ENCODE results near the gene PLEKHF1.

GRCh38 chr19:29665215-29665825, at the start of gene PLEKHF1:
- TF ChIP-seq E2F6 (IDR thresholded peaks at IDR 0.05), result no peak
- no peak for TF ChIP-seq POLR2AphosphoS5 (IDR thresholded peaks at IDR 0.05; ENCODE audit: low read depth, low read length)
- TF ChIP-seq YY1 (IDR thresholded peaks at IDR 0.05; ENCODE audit: low read depth, low read length), result no peak
- no peak for TF ChIP-seq CTCF (IDR thresholded peaks at IDR 0.05; ENCODE audit: control extremely low read depth in 1 of 3, insufficient read depth in 1 of 3, low read depth in 1 of 3, low read length in 3 of 3)
- no peak for TF ChIP-seq EP300 (IDR thresholded peaks at IDR 0.05; ENCODE audit: borderline replicate concordance in 1 of 2, low read depth in 2 of 2, low read length in 2 of 2)
- TF ChIP-seq POLR2A (IDR thresholded peaks at IDR 0.05; ENCODE audit: control extremely low read depth in 1 of 2, low read depth in 2 of 2, low read length in 2 of 2), result peak in 1 of 2 experiments; percentile 23; a peak in 1 of 3 replicates
- TF ChIP-seq EZH2 (IDR thresholded peaks at IDR 0.05; ENCODE audit: low read depth, low read length, severe bottlenecking), result no peak

Data from H1 (cell line).